Effector CD8-positive, alpha-beta T cell (primary cell): ENCODE results near the gene GLYR1.
"Not testable (repeated sequence)": the region's sequence is repeated elsewhere in the genome, so short reads cannot be mapped to it uniquely, and the experiment has no call there.

Source experiments
- DNase-seq: peaks from one replicate; lab custom pipeline; 2025; lab: John Stamatoyannopoulos, UW
- total RNA-seq, 4 experiments: gene quantifications; one replicate each; lab custom pipeline; 2026; lab: John Stamatoyannopoulos, UW

GLYR1 gene
- total RNA-seq, result 113 to 149 (median 133) reads per million in 4 experiments

DNA sequence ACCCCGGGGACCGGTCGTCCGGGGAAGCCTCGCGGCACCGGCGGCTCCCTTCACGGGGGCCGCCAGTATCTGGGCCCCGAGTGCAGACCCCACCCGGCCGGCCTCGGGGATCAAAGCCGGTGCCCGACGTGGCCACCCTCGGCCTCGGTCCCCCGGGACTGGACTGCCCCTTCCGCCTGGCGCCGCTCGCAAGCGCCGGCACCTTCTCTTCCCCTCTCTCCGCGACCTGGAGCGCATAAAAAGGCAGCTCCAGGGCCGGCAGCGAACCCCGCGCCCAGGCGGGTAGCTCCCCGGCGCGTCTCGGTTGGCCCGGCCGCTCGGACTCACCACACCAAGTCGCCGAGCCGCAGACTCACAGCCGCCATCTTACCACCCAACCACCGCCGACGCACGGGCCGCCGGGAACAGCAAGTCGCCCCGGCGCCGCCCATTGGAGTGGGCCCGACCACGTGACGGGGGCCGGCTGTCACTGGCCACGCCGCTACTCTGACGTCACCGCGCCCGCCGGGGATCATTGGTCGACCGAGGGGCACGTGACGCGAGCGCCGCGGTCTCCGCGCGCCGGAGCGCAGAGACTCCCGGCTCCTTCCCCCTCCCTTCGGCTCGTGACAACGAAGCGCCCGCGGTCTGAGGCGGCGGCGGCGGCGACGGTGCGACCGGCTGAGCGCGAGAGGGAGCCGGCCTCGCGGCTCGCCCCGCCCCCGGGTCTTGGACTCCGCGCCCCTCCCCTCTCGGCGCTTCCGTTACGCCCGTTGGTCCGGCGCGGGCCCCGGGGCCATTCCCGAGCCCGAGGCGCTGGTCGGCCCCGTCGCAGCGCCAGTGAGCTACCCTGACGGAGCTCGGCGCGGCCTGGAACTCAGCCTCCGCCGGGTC, at the start of gene GLYR1, which contains the start of gene UBN1:
Gene GLYR1, minus strand, starts transcription at position 388 of the 873 bp plus-strand sequence. Its CDS starts 23 bp downstream, at position 365.
Gene UBN1, plus strand, starts transcription at position 581 of the 873 bp plus-strand sequence. CDS start 5,437 bp downstream, outside the sequence.
- peak; percentile 99 for DNase-seq

DNA sequence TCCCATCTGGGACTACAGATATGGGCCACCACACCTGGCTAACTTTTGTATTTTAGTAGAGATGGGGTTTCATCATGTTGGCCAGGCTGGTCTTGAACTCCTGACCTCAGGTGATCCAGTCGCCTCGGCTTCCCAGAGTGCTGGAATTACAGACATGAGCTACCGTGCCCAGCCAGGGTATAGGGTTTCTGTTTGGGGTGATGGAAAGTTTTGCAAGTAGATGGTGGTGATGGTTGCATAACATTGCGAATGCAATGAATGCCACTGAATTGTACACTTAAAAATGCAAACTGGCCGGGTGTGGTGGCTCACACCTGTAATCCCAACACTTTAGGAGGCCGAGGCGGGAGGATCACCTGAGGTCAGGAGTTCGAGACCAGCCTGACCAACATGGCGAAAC, 49.7 kb upstream of the GLYR1 start:
- not testable (repeated sequence) for DNase-seq

GRCh38 chr16:4895366-4895765, 48.3 kb upstream of the GLYR1 start:
- DNase-seq, result no peak

DNA sequence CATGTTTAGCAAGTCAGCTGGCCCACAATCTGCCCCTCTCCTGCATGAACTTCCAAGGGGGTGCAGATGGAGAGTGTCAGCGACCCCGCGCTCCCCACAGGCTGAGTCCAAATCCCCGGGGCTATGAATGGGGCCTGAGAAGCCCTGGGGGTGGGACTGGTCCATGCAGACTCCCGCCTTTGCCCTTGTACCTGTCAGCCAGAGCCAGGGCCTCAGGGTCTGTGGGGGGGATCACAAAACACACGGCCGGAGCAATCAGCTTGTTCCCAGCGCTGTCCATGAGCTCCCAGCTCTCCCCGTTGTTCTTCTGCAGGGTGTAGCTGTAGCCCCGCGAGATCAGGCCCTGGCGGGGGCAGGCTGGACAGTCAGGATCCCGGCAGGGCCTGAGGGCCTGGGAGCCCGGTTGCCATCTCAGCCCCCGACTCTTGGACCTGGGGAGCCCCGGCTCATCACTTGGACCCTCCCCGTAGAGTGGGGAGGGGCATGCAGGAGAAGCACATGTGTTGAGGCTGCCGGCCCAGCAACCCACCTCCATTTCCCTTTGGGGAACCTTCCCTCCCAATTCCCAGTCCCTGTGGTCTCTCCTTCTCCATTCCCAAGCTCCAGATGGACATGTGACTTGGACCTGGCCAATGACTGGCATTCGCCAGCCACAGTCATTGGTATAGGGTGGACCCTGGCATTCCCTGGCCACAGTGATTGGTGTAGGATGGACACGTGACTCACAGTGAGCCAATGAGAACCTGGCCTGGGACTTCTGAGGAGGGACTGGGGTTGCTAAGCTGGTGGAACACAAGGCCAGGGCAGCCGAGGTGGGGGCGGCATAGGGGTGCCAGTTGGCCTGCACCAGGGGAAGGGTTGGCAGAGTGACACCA, 47.4 kb upstream of the GLYR1 start:
- DNase-seq, result no peak

GRCh38 chr16:4893103-4893862, 46.2 kb upstream of the GLYR1 start:
- no peak for DNase-seq

- DNase-seq, result no peak
Observed at GRCh38 chr16:4892361-4893102, 45.4 kb upstream of the GLYR1 start.

DNA sequence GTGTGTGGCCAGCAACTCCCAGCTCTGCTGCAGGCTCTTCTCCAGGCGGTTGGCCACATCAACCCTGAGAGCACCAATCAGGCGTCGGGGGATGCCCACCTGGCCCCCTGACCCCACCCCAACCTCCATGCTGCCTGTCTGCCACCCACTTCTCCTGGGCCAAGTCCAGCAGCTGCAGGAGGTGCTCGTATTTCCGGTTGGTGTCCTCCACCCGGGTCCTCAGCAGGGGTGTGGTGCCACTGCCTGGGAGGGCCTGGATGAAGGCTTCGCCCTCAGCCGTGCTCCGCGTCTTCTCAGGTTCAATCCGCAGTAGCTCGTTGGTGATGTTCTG, 44.8 kb upstream of the GLYR1 start:
- DNase-seq, result no peak

GRCh38 chr16:4891097-4891885, 44.2 kb upstream of the GLYR1 start:
- DNase-seq, result no peak

DNA sequence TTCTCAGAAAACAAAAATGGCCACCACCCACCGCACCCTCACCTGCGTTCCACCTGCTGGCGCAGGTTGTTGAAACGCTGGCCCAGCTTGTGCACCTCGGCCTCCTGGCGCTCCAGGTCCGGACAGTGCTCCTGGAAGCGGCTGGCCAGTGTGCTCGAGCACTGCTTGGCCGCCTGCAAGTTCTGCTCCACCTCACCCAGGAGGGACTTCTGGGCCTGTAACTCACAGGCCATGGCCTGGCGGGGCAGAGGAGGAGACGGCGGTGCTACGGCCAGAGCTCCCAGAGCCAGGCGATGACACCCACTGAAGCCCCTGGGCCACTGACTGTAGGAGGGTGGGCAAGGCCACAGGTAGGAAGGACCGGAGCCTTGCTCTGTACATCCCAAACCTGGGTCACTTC, 43.6 kb upstream of the GLYR1 start:
- DNase-seq, result no peak

- DNase-seq, result no peak
Observed at GRCh38 chr16:4890026-4890425, 42.9 kb upstream of the GLYR1 start.

DNA sequence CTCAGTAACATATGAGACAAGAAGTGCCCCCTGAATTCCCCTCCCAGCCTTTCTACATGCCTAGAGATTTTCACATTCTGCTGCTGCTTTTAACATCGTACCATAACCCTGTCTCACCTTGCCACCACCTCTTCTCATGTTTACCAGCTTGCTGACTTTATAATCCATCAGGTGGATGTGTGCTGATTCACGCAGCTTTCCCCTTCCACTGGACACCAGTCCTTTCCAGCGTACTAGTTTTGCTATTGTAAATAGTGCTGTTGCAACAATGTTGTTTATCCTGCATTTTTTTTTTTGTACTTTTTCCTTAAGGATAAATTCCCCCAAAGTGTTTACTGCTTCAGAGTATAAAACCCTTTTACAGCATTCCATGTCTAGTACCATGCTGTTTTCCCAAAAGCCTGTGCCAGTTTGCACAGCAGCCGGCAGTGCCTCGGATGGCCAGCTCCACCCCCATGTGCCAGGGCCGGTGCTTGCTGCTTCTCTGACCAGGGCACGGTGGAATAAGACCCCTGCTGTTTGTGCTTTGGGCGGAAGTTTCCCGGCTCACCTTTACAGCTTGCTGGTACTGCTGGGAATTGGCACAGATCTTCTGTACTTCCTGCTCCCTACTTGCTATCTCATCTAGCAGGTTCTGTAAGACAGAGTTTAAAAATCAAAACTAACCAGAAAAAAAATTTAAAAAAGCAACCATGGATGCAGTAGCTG, 41.5 kb upstream of the GLYR1 start:
- no peak for DNase-seq

DNA sequence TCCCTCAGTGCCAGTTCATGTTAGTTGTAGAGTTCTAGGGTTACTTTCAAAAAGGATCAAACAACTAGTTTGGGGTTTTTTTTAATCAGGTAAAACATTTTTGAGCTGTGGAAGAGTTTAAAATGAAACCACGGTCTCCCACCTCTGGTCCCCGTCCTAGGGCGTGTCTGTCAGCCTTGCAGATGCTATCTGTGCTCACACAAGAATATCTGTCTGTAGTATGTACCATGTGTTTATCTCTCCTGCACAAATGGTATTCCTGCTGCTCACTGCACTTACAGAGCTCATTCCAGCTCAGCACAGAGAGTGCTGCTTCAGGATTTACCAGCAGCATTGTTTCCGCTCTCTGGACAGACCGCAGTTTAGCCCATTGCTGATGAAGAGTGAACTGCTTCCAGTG, 39.1 kb upstream of the GLYR1 start:
- no peak for DNase-seq

- DNase-seq, result no peak
Observed at GRCh38 chr16:4884972-4885874, 38.1 kb upstream of the GLYR1 start.

DNA sequence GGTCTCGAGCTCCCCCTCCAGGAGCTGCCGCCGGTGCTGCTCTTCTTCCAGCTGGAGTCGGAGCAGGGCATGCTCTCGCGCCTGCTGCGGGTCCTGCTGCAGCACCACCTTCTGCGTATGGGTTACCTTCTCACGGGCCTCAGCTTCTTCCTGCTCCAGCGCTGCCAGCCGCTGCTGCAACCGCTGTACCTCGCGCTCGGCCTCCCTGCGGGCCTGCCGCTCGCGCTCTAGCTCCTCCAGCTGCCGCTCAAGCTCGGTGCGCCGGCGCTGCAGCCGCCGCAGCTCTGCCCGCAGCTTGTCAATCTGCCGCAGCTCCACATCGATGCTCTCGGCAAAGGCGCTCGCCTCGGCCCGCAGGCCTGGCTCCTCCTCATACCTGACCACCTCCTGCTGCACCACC, 37.1 kb upstream of the GLYR1 start:
- no peak for DNase-seq

- DNase-seq, result no peak
Observed at GRCh38 chr16:4883501-4883900, 36.4 kb upstream of the GLYR1 start.

DNA sequence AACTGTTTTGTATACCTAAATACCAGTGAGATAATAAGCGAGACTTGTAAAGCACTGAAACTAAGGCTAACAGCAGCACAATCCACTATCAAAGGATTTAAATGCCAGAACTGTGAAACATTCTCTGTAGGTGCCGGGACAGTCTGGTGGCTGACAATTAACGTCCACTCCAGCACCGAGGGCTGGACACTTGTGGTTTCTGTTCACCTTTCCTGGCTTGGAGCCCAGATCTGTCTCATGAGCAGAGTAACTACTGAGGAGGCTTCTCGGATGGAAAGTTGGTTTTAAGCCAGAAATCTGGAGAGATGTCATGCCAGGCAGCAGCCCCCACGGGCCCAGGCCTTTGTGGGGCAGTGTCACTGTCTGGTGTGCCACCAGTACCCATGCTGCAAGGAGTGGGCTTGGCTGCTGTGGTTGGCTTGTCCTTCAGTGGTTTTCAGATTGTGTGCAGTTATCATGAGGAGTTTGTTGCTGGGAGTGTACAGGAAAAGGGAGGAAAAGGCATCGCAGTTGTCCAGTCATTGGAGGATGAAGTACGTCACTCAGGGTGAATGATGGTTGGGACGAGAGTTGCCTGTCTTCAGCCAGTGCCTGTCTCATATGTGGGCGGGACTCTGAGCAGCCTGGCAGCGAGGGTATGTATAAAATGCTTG, 35.7 kb upstream of the GLYR1 start:
- no peak for DNase-seq

DNA sequence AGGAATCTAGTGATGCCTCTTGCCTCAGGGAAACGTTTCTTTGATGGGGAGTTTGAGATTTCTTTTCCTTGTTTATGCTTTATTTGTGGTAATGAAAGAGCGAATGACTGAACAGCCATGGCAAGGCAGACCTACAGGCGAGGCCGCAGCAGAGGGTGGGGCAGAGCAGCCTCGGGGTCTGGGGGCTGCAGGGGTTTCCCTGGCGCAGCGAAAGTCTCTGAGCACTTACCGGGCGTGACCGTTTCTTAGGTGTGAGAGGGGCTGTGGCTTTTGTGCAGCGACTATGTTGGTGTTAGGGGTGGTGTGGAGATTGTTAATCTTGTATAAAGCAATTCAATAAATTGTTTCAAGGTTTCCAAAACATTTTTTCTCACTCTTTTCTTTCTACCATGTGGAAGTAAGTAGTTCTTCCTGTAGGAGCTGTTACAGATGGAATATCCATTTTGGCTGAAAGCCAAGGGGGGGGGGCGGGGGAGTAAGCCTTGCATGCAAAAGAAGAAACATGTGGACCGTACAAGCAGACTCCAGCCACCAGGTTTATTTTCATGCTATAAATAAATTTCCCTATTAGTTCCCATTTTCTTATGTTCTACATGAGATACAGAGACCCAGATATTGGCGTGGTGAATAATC, 35.0 kb upstream of the GLYR1 start:
- no peak for DNase-seq
